Astrocyte of the spinal cord (primary cell): ENCODE data around the gene NRXN3.

ENCODE experiments used
- DNase-seq: peaks from one replicate; pipeline ENCODE4 v3.0.0; 2011; ENCODE audit warnings: low read depth, low spot score
- H3K4me3 ChIP-seq: 2 replicates; pipeline ENCODE4 v1.5.1; 2011; ENCODE audit warnings: low read depth, mild to moderate bottlenecking, low read length, moderate library complexity
- CTCF ChIP-seq: IDR thresholded peaks from 2 replicates; pipeline ENCODE4 v1.5.1; 2012; ENCODE audit warnings: low read depth, mild to moderate bottlenecking, low read length, inconsistent platforms
- in situ Hi-C: cut with HindIII; loops from 2 replicates; pipeline ENCODE4 v1.10.0; 2017; ENCODE audit warnings: low sequenced_read_pairs

NRXN3 gene

DNA sequence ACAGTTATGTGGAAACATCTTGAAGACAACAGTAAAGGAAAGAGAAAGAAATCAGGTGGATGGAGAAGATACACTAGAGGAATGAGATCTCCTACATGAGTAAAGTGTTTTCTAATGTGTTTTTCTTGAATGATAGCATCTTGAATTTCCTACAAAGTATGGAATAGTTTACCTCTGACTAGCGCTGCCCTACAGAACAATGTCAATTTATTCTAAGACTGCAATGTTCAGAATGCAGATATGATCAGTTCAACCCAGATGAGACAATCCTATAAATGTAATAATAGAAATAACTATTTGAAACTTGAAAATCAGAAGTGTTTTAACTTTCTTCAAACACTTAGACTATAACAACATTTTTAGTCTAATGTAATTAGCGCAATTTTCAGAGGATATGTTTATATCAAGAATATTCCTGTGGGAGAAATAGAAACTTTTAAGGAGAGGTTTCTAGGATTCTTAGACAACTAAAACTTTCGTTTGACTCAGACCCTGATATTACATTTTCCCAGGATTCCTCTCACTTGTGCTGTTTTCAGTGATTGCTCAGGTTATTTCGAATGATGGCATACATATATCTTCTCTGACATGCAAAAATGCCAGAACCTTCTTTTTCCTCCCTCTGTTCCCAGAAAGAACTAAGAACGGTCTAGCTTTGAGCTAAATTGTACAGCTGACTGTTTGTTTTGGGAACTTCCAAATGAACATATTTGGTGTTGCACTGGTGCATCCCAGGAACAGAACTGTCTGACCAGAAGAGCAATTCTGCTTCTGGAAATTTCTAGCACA, 1023.7 kb downstream of the NRXN3 start:
- no peak for TF ChIP-seq CTCF
- H3K4me3 ChIP-seq: no peak overlapping the region
- in situ Hi-C loops: no loop called here
- DNase-seq: no peak

DNA sequence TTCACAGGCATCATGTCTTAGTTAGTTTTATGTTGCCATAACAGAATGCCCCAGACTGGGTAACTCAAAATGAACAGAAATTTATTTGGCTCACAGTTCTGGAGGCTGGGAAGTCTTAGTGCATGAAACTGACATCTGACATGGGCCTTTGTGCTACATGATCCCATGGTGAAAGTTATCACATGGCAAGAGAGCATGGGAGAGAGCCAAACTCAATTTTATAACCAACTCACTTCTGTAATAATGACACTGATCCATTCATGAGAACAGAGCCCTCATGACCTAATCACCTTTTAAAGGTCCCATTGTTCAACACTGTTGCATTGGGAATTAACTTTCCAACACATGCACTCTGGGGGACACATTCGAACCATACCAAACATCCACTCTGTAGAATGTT, 1026.0 kb downstream of the NRXN3 start:
- DNase-seq: no peak
- no peak overlapping the region for H3K4me3 ChIP-seq
- in situ Hi-C loops: no loop called here
- TF ChIP-seq CTCF: no peak

DNA sequence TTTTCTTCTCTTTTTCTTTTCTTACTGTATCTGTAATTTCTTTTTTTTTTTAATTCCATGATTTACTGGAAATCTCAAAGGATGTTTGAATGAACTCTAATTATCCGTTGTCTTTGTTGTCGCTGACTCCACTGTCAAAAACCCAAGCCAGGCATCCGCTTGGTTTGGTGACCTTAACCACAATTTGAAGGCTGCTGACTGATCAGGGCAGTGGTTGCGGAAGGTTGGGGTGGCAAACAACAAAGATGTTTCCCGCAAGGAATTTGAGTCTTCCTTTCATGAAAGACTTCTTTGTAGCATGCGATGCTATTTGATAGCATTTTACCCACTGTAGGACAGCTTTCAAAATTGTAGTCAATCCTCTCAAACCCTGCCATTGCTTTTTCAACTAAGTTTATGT, 1027.3 kb downstream of the NRXN3 start:
- in situ Hi-C loops: no loop called here
- no peak for TF ChIP-seq CTCF
- no peak for DNase-seq
- no peak overlapping the region for H3K4me3 ChIP-seq

GRCh38 chr14:79199217-79199616, 1029.0 kb downstream of the NRXN3 start:
- no peak overlapping the region for H3K4me3 ChIP-seq
- in situ Hi-C loops: no loop called here
- no peak for DNase-seq
- no peak for TF ChIP-seq CTCF

DNA sequence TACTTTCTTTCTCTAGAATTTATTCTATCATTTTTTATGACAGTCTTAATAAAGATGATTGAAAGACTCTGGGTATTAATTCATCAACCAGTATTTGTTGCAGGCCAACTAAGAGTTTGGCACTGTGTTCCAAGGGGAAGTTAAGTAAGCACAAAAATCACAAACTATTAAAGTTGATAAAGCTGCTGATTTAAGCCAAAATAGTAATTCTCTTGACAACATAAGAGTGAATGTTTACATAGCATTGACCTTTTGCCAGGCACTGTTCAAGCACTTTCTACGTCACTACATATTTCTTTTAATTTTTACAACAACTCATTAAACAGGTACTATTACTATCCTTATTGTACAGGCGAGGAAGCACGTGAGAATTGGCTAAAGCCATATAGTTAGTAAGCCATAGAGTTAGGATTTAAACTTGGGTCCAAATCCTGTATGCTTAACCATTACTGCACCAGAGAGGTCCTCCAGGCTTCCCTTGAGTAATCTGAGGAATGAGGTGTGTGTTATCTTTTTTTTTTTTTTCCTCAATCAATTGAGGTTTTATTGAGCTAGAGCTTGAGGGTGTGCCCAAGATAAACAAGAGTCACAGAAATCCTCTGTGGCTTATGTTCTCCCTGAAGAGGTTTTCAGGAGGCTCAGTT, 1031.5 kb downstream of the NRXN3 start:
- in situ Hi-C loops: no loop called here
- no peak for DNase-seq
- H3K4me3 ChIP-seq: no peak overlapping the region
- no peak for TF ChIP-seq CTCF

DNA sequence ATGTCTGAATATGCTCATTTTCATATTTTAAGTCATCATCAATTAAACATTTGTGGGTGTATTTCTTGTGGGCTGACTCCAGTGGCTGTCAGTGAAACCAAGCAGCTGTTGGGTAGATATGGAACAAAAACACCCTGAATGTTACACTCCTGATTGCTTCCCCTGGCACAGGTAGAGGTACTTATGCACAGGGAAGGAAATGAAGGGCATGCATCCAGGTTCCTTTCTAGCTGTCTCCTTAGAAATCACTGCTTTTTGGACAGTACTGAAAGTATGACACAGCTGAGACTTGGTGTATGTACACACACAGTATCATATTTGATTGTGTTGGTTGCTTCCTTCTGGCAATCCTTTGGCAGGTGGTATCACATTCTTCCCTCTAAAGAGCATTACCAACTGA, 1034.4 kb downstream of the NRXN3 start:
- no peak for TF ChIP-seq CTCF
- in situ Hi-C loops: no loop called here
- DNase-seq: no peak
- no peak overlapping the region for H3K4me3 ChIP-seq
